ENCODE measurements around the gene TVP23A. TPM values are rescaled to one million over a fixed set of nuclear protein-coding genes. Genes with fewer than 3 reads are reported as not detected.

TVP23A gene
- total RNA-seq, 1 experiment from 2014 or later: 3.1 TPM

GRCh38 chr16:10822702-10823101, 4.1 kb upstream of the TVP23A start:
- Histone ChIP-seq H3K4me2 (ENCODE audit: insufficient read depth, insufficient read length, low read length) (no peak overlapping the region), H3K14ac (ENCODE audit: insufficient read depth, low read length) (no peak overlapping the region; the same call in 1 of the 2 replicates), H3K18ac (ENCODE audit: insufficient read length, low read depth, low read length) (no peak overlapping the region), H3T11ph (ENCODE audit: low read length) (no peak overlapping the region), H4K5ac (ENCODE audit: insufficient read length, low read depth, low read length) (no peak overlapping the region), H2AFZ (ENCODE audit: low read length) (no peak overlapping the region), H2BK5ac (ENCODE audit: insufficient read length, low read length) (no peak overlapping the region), H3K27me3 (ENCODE audit: insufficient read depth, low read length) (no peaks in the 10 kb centered on the region), H3K9me3 (ENCODE audit: control insufficient read depth, low read depth, low read length) (no peaks in the 10 kb centered on the region), H4K91ac (ENCODE audit: insufficient read length, low read depth, low read length) (no peak overlapping the region), H2BK20ac (ENCODE audit: low read depth, low read length, poor library complexity, severe bottlenecking) (no peak overlapping the region), H2BK120ac (ENCODE audit: low read depth, low read length, poor library complexity, severe bottlenecking) (no peak overlapping the region), H3K23me2 (ENCODE audit: insufficient read length, low read depth, low read length, poor library complexity, severe bottlenecking) (peaks cover 5% of the 10 kb centered on the region), H3K79me2 (ENCODE audit: insufficient read depth, low read length) (no peaks in the 10 kb centered on the region), H3K4me1 (ENCODE audit: insufficient read depth, low read length) (no peaks in the 10 kb centered on the region), H4K8ac (replicated peaks; ENCODE audit: insufficient read length, low read depth, low read length) (no peak overlapping the region), H3K23ac (ENCODE audit: insufficient read length, low read depth, low read length) (no peak overlapping the region), H3K4ac (ENCODE audit: low read depth, low read length) (no peak overlapping the region), H4K20me1 (ENCODE audit: control insufficient read depth, insufficient read depth, insufficient read length) (no peaks in the 10 kb centered on the region), H2AK5ac (ENCODE audit: insufficient read length, low read length) (no peak overlapping the region), H3K79me1 (ENCODE audit: insufficient read depth, low read depth, low read length, poor library complexity, severe bottlenecking) (no peaks in the 10 kb centered on the region), H3K56ac (ENCODE audit: insufficient read length, low read depth, low read length) (no peak overlapping the region), H3K27ac (ENCODE audit: insufficient read length, low read depth, low read length) (no peak overlapping the region), H3K9ac (ENCODE audit: extremely low read depth, insufficient read length, low read length) (no peak overlapping the region), H2BK15ac (ENCODE audit: low read depth, low read length) (no peak overlapping the region), H2BK12ac (ENCODE audit: insufficient read length, low read depth, low read length) (no peak overlapping the region)
- no peaks in the 10 kb centered on the region for H3K9me3 Mint-ChIP-seq
- no CpG with 5 or more reads among the region's 7 CpGs for WGBS (ENCODE audit: extremely low coverage, insufficient read length, low lambda C conversion rate)
- peaks cover 4% of the 10 kb centered on the region for H3K27me3 Mint-ChIP-seq (ENCODE audit: low read depth)
- H3K36me3 Mint-ChIP-seq (ENCODE audit: insufficient read depth in 1 of 3, low read depth in 3 of 3): no peaks in the 10 kb centered on the region
- TF ChIP-seq CTCF (conservative IDR thresholded peaks at IDR 0.05): no peak
- H3K27ac Mint-ChIP-seq: no peak overlapping the region; a peak in 1 of 7 replicates
- H3K4me1 Mint-ChIP-seq: peaks cover 2 to 13% of the 10 kb centered on the region in 2 experiments
- no peak for DNase-seq
- no peak overlapping the region for H3K4me3 Mint-ChIP-seq
